Body of pancreas (tissue), 4 donors: ENCODE results near the gene RBM47. TPM values are rescaled to one million over a fixed set of nuclear protein-coding genes. Genes with fewer than 3 reads are reported as not detected.
"Not testable (repeated sequence)": the region's sequence is repeated elsewhere in the genome, so short reads cannot be mapped to it uniquely, and the experiment has no call there.

Experiments
- ATAC-seq: fragments of 150-250 bp; one replicate; pipeline ENCODE4 v1.9.1; 2016
- DNase-seq, 4 donors: peaks; one replicate each; pipeline ENCODE4 v3.0.0-alpha.2; 2019
- H3K27ac ChIP-seq, 4 donors: fragments of 200-600 bp; sonication (generic); 1 replicate in 3 of 4; 2 replicates in 1 of 4; pipeline versions ENCODE4 v1.5.1 to v1.6.1; 2016 to 2019; ENCODE audit warnings: mild to moderate bottlenecking in 1 of 4, mixed read lengths in 1 of 4, moderate library complexity in 1 of 4
- H3K27me3 ChIP-seq, 2 donors: fragments of 200-600 bp; sonication (generic); one replicate each; pipeline ENCODE4 v1.6.0; 2016; ENCODE audit warnings: mild to moderate bottlenecking in 1 of 2
- H3K36me3 ChIP-seq, 2 donors: fragments of 200-600 bp; sonication (generic); replicated peaks in 1 of 2; 2 replicates each; pipeline ENCODE4 v1.5.1; 2016; ENCODE audit warnings: low read depth in 2 of 2; ENCODE audit not compliant: insufficient read depth in 1 of 2
- H3K4me1 ChIP-seq: fragments of 200-600 bp; sonication (generic); one replicate; pipeline ENCODE4 v1.6.0; 2016
- H3K4me3 ChIP-seq, 2 donors: fragments of 200-600 bp; sonication (generic); 1 replicate in 1 of 2; 2 replicates in 1 of 2; pipeline ENCODE4 v1.5.1; 2016 to 2019
- H3K9me3 ChIP-seq, 3 donors: fragments of 200-600 bp; sonication (generic); 1 replicate in 2 of 3; 2 replicates in 1 of 3; pipeline ENCODE4 v1.5.1; 2016
- CTCF ChIP-seq, 7 experiments: fragments of 450-650 bp in 4 of 7; fragments of 200-600 bp in 3 of 7; sonication (generic) in 3 of 7; IDR thresholded peaks; one replicate each; pipeline ENCODE4 v1.5.1; 2016 to 2019; ENCODE audit warnings: antibody characterized with exemption in 7 of 7
- POLR2A ChIP-seq, 3 donors: fragments of 450-650 bp; IDR thresholded peaks; one replicate each; pipeline ENCODE4 v1.6.1; 2016; ENCODE audit warnings: antibody characterized with exemption in 3 of 3, mild to moderate bottlenecking in 2 of 3
- WGBS, 2 donors: methylation state at CpG; one replicate each; pipeline ENCODE4 v1.1.5; 2017; 5-methylcytosine and 5-hydroxymethylcytosine counted together
- intact Hi-C: fragments of 100-400 bp; cut with DNase I; formaldehyde crosslinking; loops from one replicate; pipeline ENCODE4 v1.15.1; 2023
- total RNA-seq, 2 donors: library from RNA; depleted of rRNA; stranded (reverse); fragments of >200 nt; gene quantifications; one replicate each; pipeline ENCODE4 v1.1.0, GENCODE V29; 2016

The RBM47 gene
- total RNA-seq, 2 donors from 2014 or later = 79.9 to 99.5 TPM

- 96 to 98% methylated on average over 49 to 59 of the region's 59 CpGs for WGBS, 2 donors
- Histone ChIP-seq H3K4me1 (peaks cover 40% of the 10 kb centered on the region), H3K9me3 (no peaks in the 10 kb centered on the region), H3K27ac (no peak overlapping the region), H3K36me3 (peaks cover 13 to 21% of the 10 kb centered on the region in 2 donors), H3K27me3 (no peaks in the 10 kb centered on the region), H3K4me3 (no peak overlapping the region)
- intact Hi-C loops = no loop called here
- DNase-seq = no peak
- no peak for ATAC-seq
- TF ChIP-seq CTCF (IDR thresholded peaks at IDR 0.05) (no peak), POLR2A (IDR thresholded peaks at IDR 0.05) (no peak)
Measured at GRCh38 chr4:40437741-40438383, 191.8 kb downstream of the RBM47 start.

GRCh38 chr4:40435306-40435705 lies 194.4 kb downstream of the RBM47 start:
- WGBS, 2 donors = 93 to 94% methylated on average over 10 of the region's 10 CpGs
- intact Hi-C loops, H3K27me3 ChIP-seq, DNase-seq, H3K4me3 ChIP-seq, H3K9me3 ChIP-seq, ATAC-seq: not testable (repeated sequence)
- Histone ChIP-seq H3K36me3 (peaks cover 13 to 31% of the 10 kb centered on the region in 2 donors), H3K27ac (peak overlapping the region in 1 of 4 donors; percentile 42), H3K4me1 (peaks cover 23% of the 10 kb centered on the region)

DNA sequence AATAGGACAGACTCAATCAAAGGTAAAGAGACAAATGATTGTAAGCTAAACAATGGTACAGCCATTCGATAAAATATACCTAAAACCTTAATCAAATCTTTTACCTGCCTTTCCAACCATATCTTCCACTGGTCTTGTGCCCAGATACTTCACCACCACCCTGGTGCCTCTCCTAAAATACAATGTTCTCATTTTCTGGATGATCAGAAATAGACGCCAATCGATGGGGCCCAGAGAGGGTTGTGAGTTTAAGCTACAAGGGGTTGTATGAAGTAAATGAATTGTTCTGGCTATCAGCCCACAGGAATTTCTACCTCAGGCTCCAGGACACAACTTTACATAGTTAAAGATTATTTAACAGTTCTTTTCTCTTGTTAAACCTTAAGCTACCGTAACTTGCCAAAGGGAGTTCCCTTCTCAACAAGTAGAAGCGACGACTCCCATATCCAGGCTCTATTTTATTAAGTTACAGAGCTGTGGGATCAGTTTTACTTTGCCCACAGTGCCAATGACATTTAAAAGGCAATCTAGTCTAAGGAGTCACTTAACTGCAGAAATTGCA lies 195.5 kb downstream of the RBM47 start:
- ATAC-seq = no peak
- DNase-seq = no peak
- Histone ChIP-seq H3K27ac (peak overlapping the region in 1 of 4 donors; percentile 46), H3K9me3 (no peaks in the 10 kb centered on the region), H3K4me1 (peaks cover 16% of the 10 kb centered on the region), H3K27me3 (no peaks in the 10 kb centered on the region), H3K4me3 (no peak overlapping the region), H3K36me3 (peaks cover 13 to 31% of the 10 kb centered on the region in 2 donors)
- intact Hi-C loops = no loop called here
- WGBS, 2 donors = 68 to 69% methylated on average over 6 of the region's 6 CpGs
- TF ChIP-seq POLR2A (IDR thresholded peaks at IDR 0.05) (no peak), CTCF (IDR thresholded peaks at IDR 0.05) (no peak)

GRCh38 chr4:40432504-40432903 lies 197.2 kb downstream of the RBM47 start:
- ATAC-seq (no peak), DNase-seq (no peak)
- no peaks in the 10 kb centered on the region for H3K9me3 ChIP-seq
- H3K36me3 ChIP-seq = peaks cover 4 to 23% of the 10 kb centered on the region in 2 donors
- no peaks in the 10 kb centered on the region for H3K27me3 ChIP-seq
- H3K4me1 ChIP-seq = peaks cover 15% of the 10 kb centered on the region
- H3K4me3 ChIP-seq = no peak overlapping the region
- H3K27ac ChIP-seq = no peak overlapping the region
- no peak for TF ChIP-seq POLR2A (IDR thresholded peaks at IDR 0.05)
- no peak for TF ChIP-seq CTCF (IDR thresholded peaks at IDR 0.05)
- 97 to 98% methylated on average over 10 of the region's 10 CpGs for WGBS, 2 donors
- intact Hi-C loops = no loop called here

DNA sequence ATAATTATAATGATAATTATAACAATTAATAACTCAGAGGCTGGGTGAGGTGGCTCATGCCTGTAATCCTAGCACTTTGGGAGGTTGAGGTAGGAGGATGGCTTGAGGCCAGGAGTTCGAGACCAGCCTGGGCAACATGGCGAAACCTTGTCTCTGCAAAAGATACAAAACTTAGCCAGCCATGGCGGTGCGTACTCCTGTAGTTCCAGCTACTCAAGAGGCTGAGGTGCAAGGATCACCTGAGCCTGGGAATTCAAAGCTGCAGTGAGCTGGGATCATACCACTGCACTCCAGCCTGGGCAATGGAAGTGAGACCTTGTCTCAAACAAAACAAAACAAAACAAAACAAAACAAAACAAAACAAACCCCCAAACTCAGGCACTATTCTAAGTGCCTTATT lies 201.8 kb downstream of the RBM47 start:
- intact Hi-C loops, H3K27me3 ChIP-seq, H3K9me3 ChIP-seq, H3K4me3 ChIP-seq, ATAC-seq, H3K27ac ChIP-seq, H3K4me1 ChIP-seq, DNase-seq: not testable (repeated sequence)
- 89 to 96% methylated on average over 4 of the region's 4 CpGs for WGBS, 2 donors
- H3K36me3 ChIP-seq = peaks cover 0 to 16% of the 10 kb centered on the region in 2 donors

GRCh38 chr4:40427128-40427527 lies 202.5 kb downstream of the RBM47 start:
- TF ChIP-seq POLR2A (IDR thresholded peaks at IDR 0.05) (no peak), CTCF (IDR thresholded peaks at IDR 0.05) (no peak)
- WGBS, 2 donors = 70 to 92% methylated on average over 3 of the region's 3 CpGs
- H3K27me3 ChIP-seq = no peaks in the 10 kb centered on the region
- peak overlapping the region in 1 of 4 donors; percentile 13 for H3K27ac ChIP-seq
- DNase-seq (no peak), ATAC-seq (no peak)
- H3K9me3 ChIP-seq = no peaks in the 10 kb centered on the region
- intact Hi-C loops = no loop called here
- peaks cover 2% of the 10 kb centered on the region for H3K4me1 ChIP-seq
- H3K36me3 ChIP-seq = peaks cover 0 to 10% of the 10 kb centered on the region in 2 donors
- no peak overlapping the region for H3K4me3 ChIP-seq
